Natural killer cell (primary cell): ENCODE data around the gene COL5A2. TPM values are rescaled to one million over a fixed set of nuclear protein-coding genes. Genes with fewer than 3 reads are reported as not detected.

Source experiments
- ATAC-seq, 3 donors: fragments of 150-1000 bp in 2 of 3; fragments of 200-7000 bp in 1 of 3; cut with Tn5 transposase; 1 replicate in 1 of 3; 2 replicates in 2 of 3; pipeline ENCODE4 v1.10.0; 2021; ENCODE audit warnings: mild to moderate bottlenecking in 2 of 3, moderate library complexity in 2 of 3
- DNase-seq, 2 donors: peaks; one replicate each; pipeline versions ENCODE4 v3.0.0 to v3.0.0-alpha.2; 2013 to 2021; ENCODE audit warnings: mixed read lengths in 1 of 2
- H3K27ac ChIP-seq: one replicate; pipeline ENCODE4 v1.5.1; 2013; ENCODE audit warnings: mild to moderate bottlenecking, low read length
- H3K27me3 ChIP-seq: one replicate; pipeline ENCODE4 v1.6.1; 2013; ENCODE audit warnings: low read length; ENCODE audit not compliant: control insufficient read depth, insufficient read depth
- H3K36me3 ChIP-seq: one replicate; pipeline ENCODE4 v1.6.1; 2013; ENCODE audit warnings: low read length; ENCODE audit not compliant: control insufficient read depth, insufficient read depth
- H3K4me1 ChIP-seq: one replicate; pipeline ENCODE4 v1.6.1; 2013; ENCODE audit warnings: low read length; ENCODE audit not compliant: control insufficient read depth, insufficient read depth
- H3K4me3 ChIP-seq: one replicate; pipeline ENCODE4 v1.5.1; 2013; ENCODE audit warnings: low read length
- H3K9me3 ChIP-seq: one replicate; pipeline ENCODE4 v1.6.1; 2013; ENCODE audit warnings: low read length; ENCODE audit not compliant: control insufficient read depth, insufficient read depth
- H3K27ac Mint-ChIP-seq, 2 donors: one replicate each; pipeline ENCODE4 v1.8.0; 2022; ENCODE audit warnings: mild to moderate bottlenecking in 2 of 2, mixed read lengths in 2 of 2, moderate library complexity in 1 of 2
- H3K27me3 Mint-ChIP-seq, 2 donors: one replicate each; pipeline ENCODE4 v1.8.0; 2022; ENCODE audit warnings: low read depth in 2 of 2, mixed read lengths in 2 of 2
- H3K36me3 Mint-ChIP-seq: one replicate; pipeline ENCODE4 v1.8.0; 2022; ENCODE audit warnings: mixed read lengths
- H3K4me1 Mint-ChIP-seq, 2 donors: one replicate each; pipeline ENCODE4 v1.8.0; 2022; ENCODE audit warnings: mixed read lengths in 2 of 2
- H3K4me3 Mint-ChIP-seq: one replicate; pipeline ENCODE4 v1.8.0; 2022; ENCODE audit warnings: mild to moderate bottlenecking, moderate library complexity, mixed read lengths
- H3K9me3 Mint-ChIP-seq, 2 donors: one replicate each; pipeline ENCODE4 v1.8.0; 2022; ENCODE audit warnings: mixed read lengths in 2 of 2
- CTCF ChIP-seq: fragments of 200-600 bp; IDR thresholded peaks from one replicate; pipeline ENCODE4 v1.8.0; 2022; ENCODE audit warnings: antibody characterized with exemption
- WGBS: methylation state at CpG from one replicate; pipeline ENCODE4 v1.1.7; 2013; ENCODE audit warnings: missing lambda C conversion rate; ENCODE audit not compliant: insufficient coverage; 5-methylcytosine and 5-hydroxymethylcytosine counted together
- intact Hi-C: fragments of 100-400 bp; cut with micrococcal nuclease; formaldehyde crosslinking; loops from one replicate; pipeline ENCODE4 v1.14.2; 2022
- total RNA-seq, 4 donors: library from RNA; stranded (reverse); fragments of 120-200 nt in 1 of 4; gene quantifications; one replicate each; pipeline versions ENCODE4 v1.2.3 to v1.2.4, GENCODE V29; 2013 to 2022

Gene COL5A2
- total RNA-seq, 3 donors from 2014 or later (not counting 1 experiment from before 2014, with no cell fraction given), result 0.38 to 0.68 (median 0.63) TPM

- ATAC-seq, result no peak
- Mint-ChIP-seq H3K27me3 (no peaks in the 10 kb centered on the region), H3K36me3 (no peaks in the 10 kb centered on the region), H3K4me3 (no peak overlapping the region), H3K4me1 (no peaks in the 10 kb centered on the region), H3K9me3 (peaks cover 0 to 2% of the 10 kb centered on the region in 2 donors), H3K27ac (no peak overlapping the region)
- no peak for TF ChIP-seq CTCF
- Histone ChIP-seq H3K4me3 (no peak overlapping the region), H3K9me3 (no peaks in the 10 kb centered on the region), H3K27ac (no peak overlapping the region), H3K4me1 (no peaks in the 10 kb centered on the region), H3K27me3 (no peaks in the 10 kb centered on the region), H3K36me3 (no peaks in the 10 kb centered on the region)
- 90% methylated on average over 3 of the region's 3 CpGs for WGBS
- no peak for DNase-seq
- intact Hi-C loops, result no loop called here
Observed at GRCh38 chr2:189076120-189076519, 103.4 kb downstream of the COL5A2 start.

- Histone ChIP-seq H3K27me3 (no peaks in the 10 kb centered on the region), H3K4me3 (no peak overlapping the region), H3K9me3 (no peaks in the 10 kb centered on the region), H3K36me3 (no peaks in the 10 kb centered on the region), H3K27ac (no peak overlapping the region), H3K4me1 (no peaks in the 10 kb centered on the region)
- WGBS, result 70% methylated on average over 3 of the region's 3 CpGs
- Mint-ChIP-seq H3K4me1 (no peaks in the 10 kb centered on the region), H3K27me3 (no peaks in the 10 kb centered on the region), H3K4me3 (no peak overlapping the region), H3K9me3 (peaks cover 2 to 5% of the 10 kb centered on the region in 2 donors), H3K27ac (no peak overlapping the region), H3K36me3 (no peaks in the 10 kb centered on the region)
- no peak for TF ChIP-seq CTCF
- DNase-seq, result no peak
- no peak for ATAC-seq
- intact Hi-C loops, result no loop called here
Observed at GRCh38 chr2:189074506-189074905, 105.1 kb downstream of the COL5A2 start.

- Histone ChIP-seq H3K36me3 (no peaks in the 10 kb centered on the region), H3K27me3 (no peaks in the 10 kb centered on the region), H3K4me1 (no peaks in the 10 kb centered on the region), H3K4me3 (no peak overlapping the region), H3K27ac (no peak overlapping the region), H3K9me3 (no peaks in the 10 kb centered on the region)
- ATAC-seq, result no peak
- H3K27ac Mint-ChIP-seq, result no peak overlapping the region
- WGBS, result no CpG with 5 or more reads among the region's 1 CpG
- no peaks in the 10 kb centered on the region for H3K36me3 Mint-ChIP-seq
- no peaks in the 10 kb centered on the region for H3K4me1 Mint-ChIP-seq
- H3K4me3 Mint-ChIP-seq, result no peak overlapping the region
- H3K9me3 Mint-ChIP-seq, result peaks cover 2 to 7% of the 10 kb centered on the region in 2 donors
- no peak for DNase-seq
- H3K27me3 Mint-ChIP-seq, result no peaks in the 10 kb centered on the region
- TF ChIP-seq CTCF, result no peak
- intact Hi-C loops, result no loop called here
Observed at GRCh38 chr2:189072036-189072435, 107.5 kb downstream of the COL5A2 start.

- H3K27ac Mint-ChIP-seq, result no peak overlapping the region
- no peak for ATAC-seq
- Histone ChIP-seq H3K27ac (no peak overlapping the region), H3K4me3 (no peak overlapping the region), H3K9me3 (no peaks in the 10 kb centered on the region), H3K36me3 (no peaks in the 10 kb centered on the region), H3K27me3 (no peaks in the 10 kb centered on the region), H3K4me1 (no peaks in the 10 kb centered on the region)
- H3K9me3 Mint-ChIP-seq, result peaks cover 2 to 7% of the 10 kb centered on the region in 2 donors
- no peaks in the 10 kb centered on the region for H3K27me3 Mint-ChIP-seq
- no peak overlapping the region for H3K4me3 Mint-ChIP-seq
- H3K4me1 Mint-ChIP-seq, result no peaks in the 10 kb centered on the region
- intact Hi-C loops, result no loop called here
- H3K36me3 Mint-ChIP-seq, result no peaks in the 10 kb centered on the region
- TF ChIP-seq CTCF, result no peak
- DNase-seq, result no peak
Observed at GRCh38 chr2:189069855-189070619, 109.5 kb downstream of the COL5A2 start.
